ENCODE data around the gene TEX22.
A peak's percentile ranks its signal among the peaks of the same experiment; 100 is the strongest.

Gene TEX22

GRCh38 chr14:105410642-105411016, 12.3 kb downstream of the TEX22 start:
- DNase-seq (ENCODE audit: extremely low read depth, low read depth): no peak
- TF ChIP-seq CTCF (IDR thresholded peaks at IDR 0.05; ENCODE audit: low read depth, low read length): no peak

- no peak for DNase-seq (ENCODE audit: extremely low read depth, low read depth)
- no peak for TF ChIP-seq CTCF (IDR thresholded peaks at IDR 0.05; ENCODE audit: low read depth, low read length)
Observed at GRCh38 chr14:105411017-105411941, 12.9 kb downstream of the TEX22 start.

GRCh38 chr14:105411985-105412770, 13.8 kb downstream of the TEX22 start:
- no peak for TF ChIP-seq CTCF (IDR thresholded peaks at IDR 0.05; ENCODE audit: low read depth, low read length)
- no peak for DNase-seq (ENCODE audit: extremely low read depth, low read depth)

GRCh38 chr14:105412771-105413543, 14.6 kb downstream of the TEX22 start:
- no peak for DNase-seq (ENCODE audit: extremely low read depth, low read depth)
- no peak for TF ChIP-seq CTCF (IDR thresholded peaks at IDR 0.05; ENCODE audit: low read depth, low read length)

GRCh38 chr14:105413544-105413886, 15.2 kb downstream of the TEX22 start:
- no peak for TF ChIP-seq CTCF (IDR thresholded peaks at IDR 0.05; ENCODE audit: low read depth, low read length)
- no peak for DNase-seq (ENCODE audit: extremely low read depth, low read depth)

GRCh38 chr14:105414456-105415371, 16.4 kb downstream of the TEX22 start:
- TF ChIP-seq CTCF (IDR thresholded peaks at IDR 0.05; ENCODE audit: low read depth, low read length): peak; percentile 34
- no peak for DNase-seq (ENCODE audit: extremely low read depth, low read depth)
